Duodenal mucosa (tissue), 2 donors: Measurements from ENCODE around the gene TBC1D10A.

Experiments used
- H3K27ac ChIP-seq: one replicate; pipeline ENCODE4 v1.7.0; 2013; ENCODE audit warnings: low read depth, low read length
- H3K27me3 ChIP-seq, 2 donors: one replicate each; pipeline ENCODE4 v1.7.0; 2013; ENCODE audit warnings: low read length in 2 of 2, control low read depth in 1 of 2; ENCODE audit not compliant: insufficient read depth in 2 of 2, control insufficient read depth in 1 of 2
- H3K36me3 ChIP-seq, 2 donors: one replicate each; pipeline ENCODE4 v1.7.0; 2013; ENCODE audit warnings: low read length in 2 of 2, control low read depth in 1 of 2; ENCODE audit not compliant: insufficient read depth in 2 of 2, control insufficient read depth in 1 of 2
- H3K4me1 ChIP-seq, 2 donors: one replicate each; pipeline ENCODE4 v1.7.0; 2013; ENCODE audit warnings: low read length in 2 of 2, control low read depth in 1 of 2; ENCODE audit not compliant: insufficient read depth in 2 of 2, control insufficient read depth in 1 of 2
- H3K4me3 ChIP-seq, 2 donors: one replicate each; pipeline ENCODE4 v1.7.0; 2013; ENCODE audit warnings: low read length in 2 of 2, low read depth in 1 of 2
- H3K9ac ChIP-seq, 2 donors: one replicate each; pipeline ENCODE4 v1.7.0; 2013; ENCODE audit warnings: low read length in 2 of 2, low read depth in 1 of 2
- H3K9me3 ChIP-seq, 2 donors: one replicate each; pipeline ENCODE4 v1.7.0; 2013; ENCODE audit warnings: low read length in 2 of 2, control low read depth in 1 of 2; ENCODE audit not compliant: control insufficient read depth in 1 of 2

The TBC1D10A gene

GRCh38 chr22:30262917-30263741 lies 63.6 kb downstream of the TBC1D10A start:
- Histone ChIP-seq H3K4me1 (peaks cover 14 to 15% of the 10 kb centered on the region in 2 donors), H3K4me3 (peak overlapping the region; percentile 51 to 55), H3K27me3 (no peaks in the 10 kb centered on the region), H3K27ac (no peak overlapping the region), H3K36me3 (no peaks in the 10 kb centered on the region), H3K9me3 (no peaks in the 10 kb centered on the region), H3K9ac (peak overlapping the region in 1 of 2 donors; percentile 21)

- Histone ChIP-seq H3K27ac (no peak overlapping the region), H3K4me1 (peaks cover 16 to 17% of the 10 kb centered on the region in 2 donors), H3K27me3 (no peaks in the 10 kb centered on the region), H3K4me3 (no peak overlapping the region), H3K9ac (no peak overlapping the region), H3K9me3 (no peaks in the 10 kb centered on the region), H3K36me3 (no peaks in the 10 kb centered on the region)
These were observed 64.6 kb downstream of the TBC1D10A start for GRCh38 chr22:30262112-30262511.

- Histone ChIP-seq H3K9me3 (no peaks in the 10 kb centered on the region), H3K4me3 (no peak overlapping the region), H3K27ac (no peak overlapping the region), H3K27me3 (no peaks in the 10 kb centered on the region), H3K9ac (no peak overlapping the region), H3K4me1 (peaks cover 19 to 22% of the 10 kb centered on the region in 2 donors), H3K36me3 (no peaks in the 10 kb centered on the region)
These were observed 65.6 kb downstream of the TBC1D10A start for GRCh38 chr22:30261134-30261533.

GRCh38 chr22:30260682-30261081 lies 66.1 kb downstream of the TBC1D10A start:
- H3K36me3 ChIP-seq: no peaks in the 10 kb centered on the region
- peaks cover 23 to 26% of the 10 kb centered on the region in 2 donors for H3K4me1 ChIP-seq
- H3K4me3 ChIP-seq: no peak overlapping the region
- no peak overlapping the region for H3K9ac ChIP-seq
- no peaks in the 10 kb centered on the region for H3K27me3 ChIP-seq
- no peaks in the 10 kb centered on the region for H3K9me3 ChIP-seq
- no peak overlapping the region for H3K27ac ChIP-seq

- no peak overlapping the region for H3K9ac ChIP-seq
- H3K27me3 ChIP-seq: no peaks in the 10 kb centered on the region
- no peaks in the 10 kb centered on the region for H3K9me3 ChIP-seq
- H3K36me3 ChIP-seq: no peaks in the 10 kb centered on the region
- peaks cover 20 to 27% of the 10 kb centered on the region in 2 donors for H3K4me1 ChIP-seq
- no peak overlapping the region for H3K27ac ChIP-seq
- H3K4me3 ChIP-seq: no peak overlapping the region
These were observed 66.5 kb downstream of the TBC1D10A start for GRCh38 chr22:30260276-30260675.

GRCh38 chr22:30254314-30254713 lies 72.4 kb downstream of the TBC1D10A start:
- no peak overlapping the region for H3K27ac ChIP-seq
- H3K4me1 ChIP-seq: peaks cover 46 to 56% of the 10 kb centered on the region in 2 donors

GRCh38 chr22:30253205-30253852 lies 73.4 kb downstream of the TBC1D10A start:
- Histone ChIP-seq H3K9me3 (no peaks in the 10 kb centered on the region), H3K4me3 (peak overlapping the region; percentile 9 to 14), H3K27ac (peak overlapping the region; percentile 41), H3K27me3 (no peaks in the 10 kb centered on the region), H3K36me3 (peaks cover 0 to 5% of the 10 kb centered on the region in 2 donors), H3K9ac (peak overlapping the region; percentile 33 to 57), H3K4me1 (peaks cover 56 to 61% of the 10 kb centered on the region in 2 donors)

More at GRCh38 chr22:30254314-30254713, 72.4 kb downstream of the TBC1D10A start:
- H3K4me3 ChIP-seq: no peak overlapping the region
- H3K36me3 ChIP-seq: peaks cover 0 to 5% of the 10 kb centered on the region in 2 donors
- no peaks in the 10 kb centered on the region for H3K9me3 ChIP-seq
- no peak overlapping the region for H3K9ac ChIP-seq
- H3K27me3 ChIP-seq: no peaks in the 10 kb centered on the region

- Histone ChIP-seq H3K9me3 (no peaks in the 10 kb centered on the region), H3K27me3 (no peaks in the 10 kb centered on the region), H3K4me3 (peak overlapping the region; percentile 9 to 14), H3K27ac (peak overlapping the region; percentile 41), H3K9ac (peak overlapping the region; percentile 33 to 57), H3K36me3 (peaks cover 0 to 5% of the 10 kb centered on the region in 2 donors), H3K4me1 (peaks cover 59 to 63% of the 10 kb centered on the region in 2 donors)
These were observed 74.1 kb downstream of the TBC1D10A start for GRCh38 chr22:30252411-30253204.

- peaks cover 0 to 5% of the 10 kb centered on the region in 2 donors for H3K36me3 ChIP-seq
- peaks cover 0 to 2% of the 10 kb centered on the region in 2 donors for H3K27me3 ChIP-seq
- H3K4me1 ChIP-seq: peaks cover 65 to 70% of the 10 kb centered on the region in 2 donors
- no peaks in the 10 kb centered on the region for H3K9me3 ChIP-seq
- H3K9ac ChIP-seq: no peak overlapping the region
- no peak overlapping the region for H3K4me3 ChIP-seq
- H3K27ac ChIP-seq: no peak overlapping the region
These were observed 75.0 kb downstream of the TBC1D10A start for GRCh38 chr22:30251711-30252110.
